GM23338 (cell line): ENCODE data around the gene FBP1. TPM values are rescaled to one million over a fixed set of nuclear protein-coding genes. Genes with fewer than 3 reads are reported as not detected.

Experiments used
- ATAC-seq: fragments of 200-7000 bp; cut with Tn5 transposase; 3 replicates; pipeline ENCODE4 v1.9.1; 2020
- DNase-seq: peaks from one replicate; pipeline ENCODE4 v3.0.0-alpha.2; 2015; ENCODE audit warnings: low spot score
- H2AFZ ChIP-seq: fragments of 200-600 bp; sonication (generic); 2 replicates; pipeline ENCODE4 v1.8.0; 2016; ENCODE audit warnings: antibody characterized with exemption, mild to moderate bottlenecking, moderate library complexity
- H3F3A ChIP-seq: fragments of 200-600 bp; sonication (generic); replicated peaks from 2 replicates; pipeline ENCODE4 v1.8.0; 2017; ENCODE audit warnings: antibody characterized with exemption, mixed run types, low read depth
- H3K27ac ChIP-seq: fragments of 200-600 bp; sonication (generic); 2 replicates; pipeline ENCODE4 v1.6.1; 2016; ENCODE audit warnings: low read depth
- H3K27me3 ChIP-seq: fragments of 200-600 bp; sonication (generic); 2 replicates; pipeline ENCODE4 v1.8.0; 2016; ENCODE audit warnings: mild to moderate bottlenecking, mixed run types, moderate library complexity; ENCODE audit not compliant: insufficient read depth
- H3K36me3 ChIP-seq: fragments of 200-600 bp; sonication (generic); 2 replicates; pipeline ENCODE4 v1.8.0; 2016; ENCODE audit warnings: mild to moderate bottlenecking; ENCODE audit not compliant: insufficient read depth
- H3K4me1 ChIP-seq: fragments of 200-600 bp; sonication (generic); 2 replicates; pipeline ENCODE4 v1.8.0; 2016; ENCODE audit warnings: mild to moderate bottlenecking, moderate library complexity; ENCODE audit not compliant: insufficient read depth
- H3K4me2 ChIP-seq: fragments of 200-600 bp; sonication (generic); 2 replicates; pipeline ENCODE4 v1.7.1; 2017; ENCODE audit warnings: mixed run types
- H3K4me3 ChIP-seq: fragments of 200-600 bp; sonication (generic); 2 replicates; pipeline ENCODE4 v1.6.1; 2016; ENCODE audit warnings: mixed run types
- H3K79me2 ChIP-seq: fragments of 200-600 bp; sonication (generic); replicated peaks from 2 replicates; pipeline ENCODE4 v1.8.0; 2017; ENCODE audit warnings: mild to moderate bottlenecking; ENCODE audit not compliant: insufficient read depth
- H3K9me2 ChIP-seq: fragments of 200-600 bp; sonication (generic); 2 replicates; pipeline ENCODE4 v1.8.0; 2017; ENCODE audit not compliant: insufficient read depth
- H4K20me1 ChIP-seq: fragments of 200-600 bp; sonication (generic); replicated peaks from 2 replicates; pipeline ENCODE4 v1.8.0; 2017; ENCODE audit warnings: mild to moderate bottlenecking; ENCODE audit not compliant: insufficient read depth
- H3K27ac Mint-ChIP-seq: 2 replicates; pipeline ENCODE4 v1.8.0; 2020; ENCODE audit warnings: inconsistent platforms, mild to moderate bottlenecking, moderate library complexity, mixed read lengths
- H3K27me3 Mint-ChIP-seq: 3 replicates; pipeline ENCODE4 v1.8.0; 2022; ENCODE audit warnings: low read depth, mild to moderate bottlenecking, moderate library complexity, mixed read lengths, inconsistent platforms; ENCODE audit not compliant: insufficient read depth, poor library complexity
- H3K36me3 Mint-ChIP-seq: 3 replicates; pipeline ENCODE4 v1.8.0; 2021; ENCODE audit warnings: low read depth, mild to moderate bottlenecking, inconsistent platforms, moderate library complexity, mixed read lengths
- H3K4me1 Mint-ChIP-seq: 3 replicates; pipeline ENCODE4 v1.8.0; 2020; ENCODE audit warnings: mild to moderate bottlenecking, inconsistent platforms, mixed read lengths
- H3K4me3 Mint-ChIP-seq: 3 replicates; pipeline ENCODE4 v1.8.0; 2021; ENCODE audit warnings: moderate library complexity, mild to moderate bottlenecking, inconsistent platforms, mixed read lengths
- H3K9me3 Mint-ChIP-seq: 3 replicates; pipeline ENCODE4 v1.8.0; 2020; ENCODE audit warnings: moderate library complexity, mild to moderate bottlenecking, inconsistent platforms, mixed read lengths
- EZH2 ChIP-seq: fragments of 200-600 bp; sonication (generic); IDR thresholded peaks from one replicate; pipeline ENCODE4 v1.8.0; 2017; ENCODE audit warnings: antibody characterized with exemption, mild to moderate bottlenecking, low read depth; ENCODE audit not compliant: unreplicated experiment
- EZH2phosphoT487 ChIP-seq: fragments of 200-600 bp; sonication (generic); IDR thresholded peaks from one replicate; pipeline ENCODE4 v1.8.1; 2018; ENCODE audit warnings: antibody characterized with exemption; ENCODE audit not compliant: unreplicated experiment
- JUNB ChIP-seq: IDR thresholded peaks from one replicate; pipeline ENCODE4 v1.6.1; 2016; ENCODE audit warnings: antibody characterized with exemption; ENCODE audit not compliant: unreplicated experiment
- POLR2AphosphoS5 ChIP-seq: IDR thresholded peaks from 2 replicates; pipeline ENCODE4 v1.6.1; 2016; ENCODE audit warnings: antibody characterized with exemption, low read depth
- REST ChIP-seq: IDR thresholded peaks from one replicate; pipeline ENCODE4 v1.6.1; 2018; ENCODE audit warnings: antibody characterized with exemption; ENCODE audit not compliant: unreplicated experiment
- STAT1 ChIP-seq: IDR thresholded peaks from one replicate; pipeline ENCODE4 v1.6.1; 2016; ENCODE audit warnings: antibody characterized with exemption; ENCODE audit not compliant: unreplicated experiment
- ZNF114 ChIP-seq: fragments of 250-450 bp; sonication (Bioruptor Pico); IDR thresholded peaks from 2 replicates; pipeline ENCODE4 v1.5.0; 2020; ENCODE audit warnings: mild to moderate bottlenecking, moderate library complexity
- polyA plus RNA-seq: library from polyadenylated mRNA; unstranded; fragments of >200 nt; fragmentation: Nextera tagmentation; extraction: Ambion mirVana; gene quantifications from 2 replicates; pipeline ENCODE4 v1.2.1, GENCODE V29; 2016
- total RNA-seq: library from RNA; depleted of rRNA; stranded (reverse); fragments of >200 nt; shearing (Covaris generic); gene quantifications from 2 replicates; pipeline ENCODE4 v1.2.3, GENCODE V29; 2014
- TF ChIP-seq, protein P1 (sequence below), 2 experiments: fragments of 200-600 bp in 1 of 2; sonication (generic) in 1 of 2; conservative IDR thresholded peaks; 2 replicates each; pipeline versions ENCODE4 v1.5.1 to v1.6.1; 2016 to 2017; ENCODE audit warnings: antibody characterized with exemption in 2 of 2, low read depth in 2 of 2, mild to moderate bottlenecking in 2 of 2, moderate library complexity in 1 of 2
- TF ChIP-seq, protein P2 (sequence below): IDR thresholded peaks from 2 replicates; pipeline ENCODE4 v1.6.1; 2016; ENCODE audit warnings: antibody characterized with exemption
- TF ChIP-seq, protein P3 (sequence below): fragments of 250-450 bp; sonication (Bioruptor Pico); IDR thresholded peaks from 2 replicates; pipeline ENCODE4 v1.5.0; 2020; ENCODE audit warnings: mild to moderate bottlenecking, moderate library complexity

Gene FBP1
- total and polyA plus RNA-seq, 2 experiments from 2014 or later: 3.0 to 3.3 TPM

GRCh38 chr9:94672811-94673487 lies 33.6 kb upstream of the FBP1 start:
- Mint-ChIP-seq H3K36me3 (no peaks in the 10 kb centered on the region), H3K4me1 (no peaks in the 10 kb centered on the region; the same call in 2 of the 3 replicates), H3K4me3 (no peak overlapping the region), H3K9me3 (no peaks in the 10 kb centered on the region; the same call in 2 of the 3 replicates), H3K27me3 (peaks cover 4% of the 10 kb centered on the region), H3K27ac (no peak overlapping the region)
- Histone ChIP-seq H3K27ac (no peak overlapping the region), H3K9me2 (no peaks in the 10 kb centered on the region), H3K4me3 (no peak overlapping the region), H3K36me3 (no peaks in the 10 kb centered on the region), H2AFZ (no peak overlapping the region), H4K20me1 (no peaks in the 10 kb centered on the region), H3K4me1 (no peaks in the 10 kb centered on the region), H3K4me2 (no peak overlapping the region), H3K79me2 (no peaks in the 10 kb centered on the region), H3F3A (no peaks in the 10 kb centered on the region), H3K27me3 (no peaks in the 10 kb centered on the region)
- ATAC-seq (no peak), DNase-seq (no peak)
- TF ChIP-seq EZH2phosphoT487 (no peak), EZH2 (no peak), REST (no peak), ZNF114 (CRISPR knock-in tag) (no peak), JUNB (no peak), POLR2AphosphoS5 (no peak), STAT1 (no peak)
- TF ChIP-seq, protein P1, sequence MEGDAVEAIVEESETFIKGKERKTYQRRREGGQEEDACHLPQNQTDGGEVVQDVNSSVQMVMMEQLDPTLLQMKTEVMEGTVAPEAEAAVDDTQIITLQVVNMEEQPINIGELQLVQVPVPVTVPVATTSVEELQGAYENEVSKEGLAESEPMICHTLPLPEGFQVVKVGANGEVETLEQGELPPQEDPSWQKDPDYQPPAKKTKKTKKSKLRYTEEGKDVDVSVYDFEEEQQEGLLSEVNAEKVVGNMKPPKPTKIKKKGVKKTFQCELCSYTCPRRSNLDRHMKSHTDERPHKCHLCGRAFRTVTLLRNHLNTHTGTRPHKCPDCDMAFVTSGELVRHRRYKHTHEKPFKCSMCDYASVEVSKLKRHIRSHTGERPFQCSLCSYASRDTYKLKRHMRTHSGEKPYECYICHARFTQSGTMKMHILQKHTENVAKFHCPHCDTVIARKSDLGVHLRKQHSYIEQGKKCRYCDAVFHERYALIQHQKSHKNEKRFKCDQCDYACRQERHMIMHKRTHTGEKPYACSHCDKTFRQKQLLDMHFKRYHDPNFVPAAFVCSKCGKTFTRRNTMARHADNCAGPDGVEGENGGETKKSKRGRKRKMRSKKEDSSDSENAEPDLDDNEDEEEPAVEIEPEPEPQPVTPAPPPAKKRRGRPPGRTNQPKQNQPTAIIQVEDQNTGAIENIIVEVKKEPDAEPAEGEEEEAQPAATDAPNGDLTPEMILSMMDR (conservative IDR thresholded peaks at IDR 0.05; ENCODE audit: low read depth in 2 of 2): no peak
- TF ChIP-seq, protein P2, sequence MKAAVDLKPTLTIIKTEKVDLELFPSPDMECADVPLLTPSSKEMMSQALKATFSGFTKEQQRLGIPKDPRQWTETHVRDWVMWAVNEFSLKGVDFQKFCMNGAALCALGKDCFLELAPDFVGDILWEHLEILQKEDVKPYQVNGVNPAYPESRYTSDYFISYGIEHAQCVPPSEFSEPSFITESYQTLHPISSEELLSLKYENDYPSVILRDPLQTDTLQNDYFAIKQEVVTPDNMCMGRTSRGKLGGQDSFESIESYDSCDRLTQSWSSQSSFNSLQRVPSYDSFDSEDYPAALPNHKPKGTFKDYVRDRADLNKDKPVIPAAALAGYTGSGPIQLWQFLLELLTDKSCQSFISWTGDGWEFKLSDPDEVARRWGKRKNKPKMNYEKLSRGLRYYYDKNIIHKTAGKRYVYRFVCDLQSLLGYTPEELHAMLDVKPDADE: no peak
- TF ChIP-seq, protein P3, sequence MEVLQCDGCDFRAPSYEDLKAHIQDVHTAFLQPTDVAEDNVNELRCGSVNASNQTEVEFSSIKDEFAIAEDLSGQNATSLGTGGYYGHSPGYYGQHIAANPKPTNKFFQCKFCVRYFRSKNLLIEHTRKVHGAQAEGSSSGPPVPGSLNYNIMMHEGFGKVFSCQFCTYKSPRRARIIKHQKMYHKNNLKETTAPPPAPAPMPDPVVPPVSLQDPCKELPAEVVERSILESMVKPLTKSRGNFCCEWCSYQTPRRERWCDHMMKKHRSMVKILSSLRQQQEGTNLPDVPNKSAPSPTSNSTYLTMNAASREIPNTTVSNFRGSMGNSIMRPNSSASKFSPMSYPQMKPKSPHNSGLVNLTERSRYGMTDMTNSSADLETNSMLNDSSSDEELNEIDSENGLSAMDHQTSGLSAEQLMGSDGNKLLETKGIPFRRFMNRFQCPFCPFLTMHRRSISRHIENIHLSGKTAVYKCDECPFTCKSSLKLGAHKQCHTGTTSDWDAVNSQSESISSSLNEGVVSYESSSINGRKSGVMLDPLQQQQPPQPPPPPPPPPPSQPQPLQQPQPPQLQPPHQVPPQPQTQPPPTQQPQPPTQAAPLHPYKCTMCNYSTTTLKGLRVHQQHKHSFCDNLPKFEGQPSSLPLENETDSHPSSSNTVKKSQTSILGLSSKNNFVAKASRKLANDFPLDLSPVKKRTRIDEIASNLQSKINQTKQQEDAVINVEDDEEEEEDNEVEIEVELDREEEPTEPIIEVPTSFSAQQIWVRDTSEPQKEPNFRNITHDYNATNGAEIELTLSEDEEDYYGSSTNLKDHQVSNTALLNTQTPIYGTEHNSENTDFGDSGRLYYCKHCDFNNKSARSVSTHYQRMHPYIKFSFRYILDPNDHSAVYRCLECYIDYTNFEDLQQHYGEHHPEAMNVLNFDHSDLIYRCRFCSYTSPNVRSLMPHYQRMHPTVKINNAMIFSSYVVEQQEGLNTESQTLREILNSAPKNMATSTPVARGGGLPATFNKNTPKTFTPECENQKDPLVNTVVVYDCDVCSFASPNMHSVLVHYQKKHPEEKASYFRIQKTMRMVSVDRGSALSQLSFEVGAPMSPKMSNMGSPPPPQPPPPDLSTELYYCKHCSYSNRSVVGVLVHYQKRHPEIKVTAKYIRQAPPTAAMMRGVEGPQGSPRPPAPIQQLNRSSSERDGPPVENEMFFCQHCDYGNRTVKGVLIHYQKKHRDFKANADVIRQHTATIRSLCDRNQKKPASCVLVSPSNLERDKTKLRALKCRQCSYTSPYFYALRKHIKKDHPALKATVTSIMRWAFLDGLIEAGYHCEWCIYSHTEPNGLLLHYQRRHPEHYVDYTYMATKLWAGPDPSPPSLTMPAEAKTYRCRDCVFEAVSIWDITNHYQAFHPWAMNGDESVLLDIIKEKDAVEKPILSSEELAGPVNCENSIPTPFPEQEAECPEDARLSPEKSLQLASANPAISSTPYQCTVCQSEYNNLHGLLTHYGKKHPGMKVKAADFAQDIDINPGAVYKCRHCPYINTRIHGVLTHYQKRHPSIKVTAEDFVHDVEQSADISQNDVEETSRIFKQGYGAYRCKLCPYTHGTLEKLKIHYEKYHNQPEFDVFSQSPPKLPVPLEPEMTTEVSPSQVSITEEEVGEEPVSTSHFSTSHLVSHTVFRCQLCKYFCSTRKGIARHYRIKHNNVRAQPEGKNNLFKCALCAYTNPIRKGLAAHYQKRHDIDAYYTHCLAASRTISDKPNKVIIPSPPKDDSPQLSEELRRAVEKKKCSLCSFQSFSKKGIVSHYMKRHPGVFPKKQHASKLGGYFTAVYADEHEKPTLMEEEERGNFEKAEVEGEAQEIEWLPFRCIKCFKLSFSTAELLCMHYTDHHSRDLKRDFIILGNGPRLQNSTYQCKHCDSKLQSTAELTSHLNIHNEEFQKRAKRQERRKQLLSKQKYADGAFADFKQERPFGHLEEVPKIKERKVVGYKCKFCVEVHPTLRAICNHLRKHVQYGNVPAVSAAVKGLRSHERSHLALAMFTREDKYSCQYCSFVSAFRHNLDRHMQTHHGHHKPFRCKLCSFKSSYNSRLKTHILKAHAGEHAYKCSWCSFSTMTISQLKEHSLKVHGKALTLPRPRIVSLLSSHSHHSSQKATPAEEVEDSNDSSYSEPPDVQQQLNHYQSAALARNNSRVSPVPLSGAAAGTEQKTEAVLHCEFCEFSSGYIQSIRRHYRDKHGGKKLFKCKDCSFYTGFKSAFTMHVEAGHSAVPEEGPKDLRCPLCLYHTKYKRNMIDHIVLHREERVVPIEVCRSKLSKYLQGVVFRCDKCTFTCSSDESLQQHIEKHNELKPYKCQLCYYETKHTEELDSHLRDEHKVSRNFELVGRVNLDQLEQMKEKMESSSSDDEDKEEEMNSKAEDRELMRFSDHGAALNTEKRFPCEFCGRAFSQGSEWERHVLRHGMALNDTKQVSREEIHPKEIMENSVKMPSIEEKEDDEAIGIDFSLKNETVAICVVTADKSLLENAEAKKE (CRISPR knock-in tag): no peak
